DOHH2 (cell line): Measurements from ENCODE around the gene C17orf107.

ENCODE experiments used
- H3F3A ChIP-seq: fragments of 200-600 bp; sonication (generic), shearing (Covaris generic); 2 replicates; pipeline ENCODE4 v1.6.0; 2016; ENCODE audit warnings: antibody characterized with exemption, mild to moderate bottlenecking; ENCODE audit not compliant: control insufficient read depth, insufficient read depth
- H3K27ac ChIP-seq: fragments of 200-600 bp; sonication (generic); 2 replicates; pipeline ENCODE4 v1.5.1; 2014; ENCODE audit warnings: low read depth, mild to moderate bottlenecking, low read length, moderate library complexity
- H3K27me3 ChIP-seq: fragments of 200-600 bp; sonication (generic); 2 replicates; pipeline ENCODE4 v1.6.1; 2014; ENCODE audit warnings: mild to moderate bottlenecking, low read length, mixed read lengths; ENCODE audit not compliant: control insufficient read depth
- H3K36me3 ChIP-seq: fragments of 200-600 bp; sonication (generic); 2 replicates; pipeline ENCODE4 v1.6.1; 2014; ENCODE audit warnings: mild to moderate bottlenecking, low read length, moderate library complexity, mixed read lengths; ENCODE audit not compliant: control insufficient read depth
- H3K4me1 ChIP-seq: fragments of 200-600 bp; sonication (generic); 2 replicates; pipeline ENCODE4 v1.6.1; 2014; ENCODE audit warnings: mild to moderate bottlenecking, low read length, mixed read lengths; ENCODE audit not compliant: control insufficient read depth
- H3K4me2 ChIP-seq: fragments of 200-600 bp; sonication (generic); 2 replicates; pipeline ENCODE4 v1.6.0; 2014; ENCODE audit warnings: mild to moderate bottlenecking, low read length, moderate library complexity
- H3K4me3 ChIP-seq: fragments of 200-600 bp; sonication (generic); 2 replicates; pipeline ENCODE4 v1.5.1; 2014; ENCODE audit warnings: mild to moderate bottlenecking, low read length, mixed read lengths
- H3K79me2 ChIP-seq: fragments of 200-600 bp; sonication (generic); 2 replicates; pipeline ENCODE4 v1.6.1; 2014; ENCODE audit warnings: mild to moderate bottlenecking, low read length, mixed read lengths; ENCODE audit not compliant: control insufficient read depth
- H3K9me2 ChIP-seq: fragments of 200-600 bp; sonication (generic); replicated peaks from 2 replicates; pipeline ENCODE4 v1.6.1; 2014; ENCODE audit warnings: mild to moderate bottlenecking, low read length, mixed read lengths; ENCODE audit not compliant: control insufficient read depth
- H3K9me3 ChIP-seq: fragments of 200-600 bp; sonication (generic); 2 replicates; pipeline ENCODE4 v1.6.1; 2014; ENCODE audit warnings: antibody characterized with exemption, low read length, mixed read lengths; ENCODE audit not compliant: control insufficient read depth, insufficient read depth
- H4K20me1 ChIP-seq: fragments of 200-600 bp; sonication (generic); 2 replicates; pipeline ENCODE4 v1.6.0; 2014; ENCODE audit warnings: low read depth, mild to moderate bottlenecking, antibody characterized with exemption, low read length, moderate library complexity; ENCODE audit not compliant: control insufficient read depth, insufficient read depth
- CTCF ChIP-seq: fragments of 200-600 bp; sonication (generic); IDR thresholded peaks from one replicate; pipeline ENCODE4 v1.5.1; 2014; ENCODE audit warnings: antibody characterized with exemption, mild to moderate bottlenecking, low read depth, low read length; ENCODE audit not compliant: poor library complexity, severe bottlenecking
- EZH2phosphoT487 ChIP-seq: fragments of 200-600 bp; sonication (generic); IDR thresholded peaks from 2 replicates; pipeline ENCODE4 v1.6.1; 2017; ENCODE audit warnings: borderline replicate concordance, mild to moderate bottlenecking, antibody characterized with exemption, low read length, moderate library complexity, mixed read lengths

Gene C17orf107

GRCh38 chr17:4937553-4937952 lies 38.2 kb downstream of the C17orf107 start:
- H3F3A ChIP-seq, result peaks cover 18% of the 10 kb centered on the region
- no peaks in the 10 kb centered on the region; the same call in 1 of the 2 replicates for H4K20me1 ChIP-seq
- no peaks in the 10 kb centered on the region for H3K27me3 ChIP-seq
- no peak overlapping the region for H3K4me3 ChIP-seq
- no peaks in the 10 kb centered on the region for H3K9me2 ChIP-seq
- H3K4me1 ChIP-seq, result peaks cover 37% of the 10 kb centered on the region
- TF ChIP-seq EZH2phosphoT487 (no peak), CTCF (no peak)
- no peak overlapping the region for H3K27ac ChIP-seq
- no peak overlapping the region for H3K4me2 ChIP-seq
- peaks cover 44% of the 10 kb centered on the region for H3K79me2 ChIP-seq
- H3K36me3 ChIP-seq, result peaks cover 67% of the 10 kb centered on the region
- no peaks in the 10 kb centered on the region for H3K9me3 ChIP-seq

GRCh38 chr17:4938069-4938491 lies 38.7 kb downstream of the C17orf107 start:
- H3K4me3 ChIP-seq, result peak overlapping the region; percentile 90; the same call in 1 of the 2 replicates
- H3K36me3 ChIP-seq, result peaks cover 72% of the 10 kb centered on the region
- H3F3A ChIP-seq, result peaks cover 23% of the 10 kb centered on the region
- no peaks in the 10 kb centered on the region for H3K27me3 ChIP-seq
- peaks cover 42% of the 10 kb centered on the region for H3K4me1 ChIP-seq
- no peak overlapping the region for H3K27ac ChIP-seq
- no peaks in the 10 kb centered on the region; the same call in 1 of the 2 replicates for H4K20me1 ChIP-seq
- TF ChIP-seq CTCF (no peak), EZH2phosphoT487 (no peak)
- H3K9me2 ChIP-seq, result no peaks in the 10 kb centered on the region
- peak overlapping the region; percentile 94 for H3K4me2 ChIP-seq
- no peaks in the 10 kb centered on the region for H3K9me3 ChIP-seq
- peaks cover 49% of the 10 kb centered on the region for H3K79me2 ChIP-seq

- H3K79me2 ChIP-seq, result peaks cover 57% of the 10 kb centered on the region
Observed at GRCh38 chr17:4938688-4939545, 39.6 kb downstream of the C17orf107 start.

More at GRCh38 chr17:4938688-4939545, 39.6 kb downstream of the C17orf107 start:
- peak overlapping the region; percentile 90 for H3K4me3 ChIP-seq
- peaks cover 81% of the 10 kb centered on the region for H3K36me3 ChIP-seq
- no peaks in the 10 kb centered on the region for H3K9me3 ChIP-seq
- H3K9me2 ChIP-seq, result no peaks in the 10 kb centered on the region
- H3K4me2 ChIP-seq, result peak overlapping the region; percentile 94
- no peaks in the 10 kb centered on the region; the same call in 1 of the 2 replicates for H4K20me1 ChIP-seq
- H3K27me3 ChIP-seq, result no peaks in the 10 kb centered on the region
- peaks cover 51% of the 10 kb centered on the region for H3K4me1 ChIP-seq
- peaks cover 29% of the 10 kb centered on the region for H3F3A ChIP-seq
- peak; percentile 15 for TF ChIP-seq CTCF
- no peak for TF ChIP-seq EZH2phosphoT487
- peak overlapping the region; percentile 92 for H3K27ac ChIP-seq
